ENCODE results near the gene FZD2. TPM values are rescaled to one million over a fixed set of nuclear protein-coding genes. Genes with fewer than 3 reads are reported as not detected.

FZD2 gene
- polyA plus RNA-seq, 2 of the 4 experiments (the other 2 are of a cell fraction): 25.8 to 54.9 TPM

DNA sequence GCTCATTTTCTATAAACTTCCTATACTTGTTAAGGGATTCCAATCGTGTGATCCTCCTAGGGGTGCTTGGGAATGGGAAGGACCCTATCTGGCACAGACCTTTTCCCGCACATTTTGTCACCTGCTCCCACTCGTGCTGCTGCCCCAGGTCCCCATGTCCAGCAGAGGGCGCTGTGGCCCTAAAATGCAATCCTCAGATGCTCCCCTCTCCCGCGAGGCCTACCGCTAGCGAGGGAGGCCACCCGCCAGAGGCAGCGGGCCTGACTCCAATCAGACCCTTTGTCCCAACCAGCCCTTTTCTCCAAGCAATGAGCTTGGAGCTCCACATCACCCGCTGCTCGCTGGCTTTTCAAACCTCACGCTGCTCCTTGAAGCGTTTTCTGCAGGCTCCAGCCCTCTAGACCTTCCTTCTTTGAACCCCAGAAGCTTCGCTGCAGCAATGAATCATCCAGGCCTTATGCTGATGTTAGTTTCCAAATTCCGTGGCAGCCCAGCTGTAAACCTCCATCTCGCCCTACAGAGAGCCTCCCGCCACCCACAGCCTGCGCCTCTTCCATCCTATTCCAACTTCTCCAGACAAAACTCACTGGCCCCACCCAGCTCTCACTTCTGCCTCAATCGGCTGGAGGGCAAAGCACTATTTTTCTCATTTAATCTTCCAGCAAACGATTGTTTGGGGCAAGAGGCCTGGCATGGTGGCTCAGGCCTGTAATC, 23.6 kb upstream of the FZD2 start:
- WGBS (ENCODE audit: missing lambda C conversion rate): 8% methylated on average over 21 of the region's 21 CpGs
- Histone ChIP-seq H3K4me3 (no peak overlapping the region), H3K9me3 (no peaks in the 10 kb centered on the region), H3K4me2 (peak overlapping the region; percentile 66), H3K27ac (peak overlapping the region; percentile 92 to 93), H3K4me1 (peaks cover 37% of the 10 kb centered on the region)
- TF ChIP-seq BHLHE40 (IDR thresholded peaks at IDR 0.05; ENCODE audit: low read depth, low read length) (0 out of 2 replicates have a peak, but pooled peaks have one; percentile 5), RFX5 (IDR thresholded peaks at IDR 0.05) (peak; percentile 65; the same call in 1 of the 2 replicates), CHD2 (IDR thresholded peaks at IDR 0.05; ENCODE audit: low read length, partially characterized antibody) (peak; percentile 51), HOXB13 (CRISPR knock-in tag; IDR thresholded peaks at IDR 0.05; ENCODE audit: low read depth) (no peak), JUN (IDR thresholded peaks at IDR 0.05) (peak; percentile 33 to 68; a peak in 2 of 5 replicates), RAD21 (conservative IDR thresholded peaks at IDR 0.05 in 1 of 2, IDR thresholded peaks at IDR 0.05 in 1 of 2) (peak; percentile 100), SMC3 (IDR thresholded peaks at IDR 0.05) (peak; percentile 100), KDM5A (IDR thresholded peaks at IDR 0.05) (no peak), CEBPB (IDR thresholded peaks at IDR 0.05) (no peak; a peak in 1 of 4 replicates), NPAS2 (CRISPR knock-in tag; IDR thresholded peaks at IDR 0.05; ENCODE audit: borderline replicate concordance) (peak; percentile 88), MAZ (IDR thresholded peaks at IDR 0.05; ENCODE audit: borderline replicate concordance, low read depth, low read length) (peak; percentile 76; the same call in 1 of the 2 replicates), POLR2A (IDR thresholded peaks at IDR 0.05; ENCODE audit: low read length) (no peak), HOXB5 (CRISPR knock-in tag; IDR thresholded peaks at IDR 0.05) (0 out of 2 replicates have a peak, but pooled peaks have one; percentile 46), ZNF302 (CRISPR knock-in tag; IDR thresholded peaks at IDR 0.05) (no peak), ZFP36 (IDR thresholded peaks at IDR 0.05; ENCODE audit: borderline replicate concordance, partially characterized antibody) (peak; percentile 33), FOSL2 (IDR thresholded peaks at IDR 0.05) (no peak), FOSL2 (CRISPR knock-in tag; IDR thresholded peaks at IDR 0.05) (peak; percentile 64)
- TF ChIP-seq, protein P1, sequence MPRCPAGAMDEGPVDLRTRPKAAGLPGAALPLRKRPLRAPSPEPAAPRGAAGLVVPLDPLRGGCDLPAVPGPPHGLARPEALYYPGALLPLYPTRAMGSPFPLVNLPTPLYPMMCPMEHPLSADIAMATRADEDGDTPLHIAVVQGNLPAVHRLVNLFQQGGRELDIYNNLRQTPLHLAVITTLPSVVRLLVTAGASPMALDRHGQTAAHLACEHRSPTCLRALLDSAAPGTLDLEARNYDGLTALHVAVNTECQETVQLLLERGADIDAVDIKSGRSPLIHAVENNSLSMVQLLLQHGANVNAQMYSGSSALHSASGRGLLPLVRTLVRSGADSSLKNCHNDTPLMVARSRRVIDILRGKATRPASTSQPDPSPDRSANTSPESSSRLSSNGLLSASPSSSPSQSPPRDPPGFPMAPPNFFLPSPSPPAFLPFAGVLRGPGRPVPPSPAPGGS (IDR thresholded peaks at IDR 0.05): 0 out of 3 replicates have a peak, but pooled peaks have one; percentile 26
- TF ChIP-seq, protein P2, sequence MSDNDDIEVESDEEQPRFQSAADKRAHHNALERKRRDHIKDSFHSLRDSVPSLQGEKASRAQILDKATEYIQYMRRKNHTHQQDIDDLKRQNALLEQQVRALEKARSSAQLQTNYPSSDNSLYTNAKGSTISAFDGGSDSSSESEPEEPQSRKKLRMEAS (IDR thresholded peaks at IDR 0.05): peak; percentile 95
- TF ChIP-seq, protein P3, sequence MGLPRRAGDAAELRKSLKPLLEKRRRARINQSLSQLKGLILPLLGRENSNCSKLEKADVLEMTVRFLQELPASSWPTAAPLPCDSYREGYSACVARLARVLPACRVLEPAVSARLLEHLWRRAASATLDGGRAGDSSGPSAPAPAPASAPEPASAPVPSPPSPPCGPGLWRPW (IDR thresholded peaks at IDR 0.05): no peak
- TF ChIP-seq, protein P4, sequence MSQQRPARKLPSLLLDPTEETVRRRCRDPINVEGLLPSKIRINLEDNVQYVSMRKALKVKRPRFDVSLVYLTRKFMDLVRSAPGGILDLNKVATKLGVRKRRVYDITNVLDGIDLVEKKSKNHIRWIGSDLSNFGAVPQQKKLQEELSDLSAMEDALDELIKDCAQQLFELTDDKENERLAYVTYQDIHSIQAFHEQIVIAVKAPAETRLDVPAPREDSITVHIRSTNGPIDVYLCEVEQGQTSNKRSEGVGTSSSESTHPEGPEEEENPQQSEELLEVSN (IDR thresholded peaks at IDR 0.05; ENCODE audit: borderline replicate concordance, low read depth): peak; percentile 91
- TF ChIP-seq, protein P5, sequence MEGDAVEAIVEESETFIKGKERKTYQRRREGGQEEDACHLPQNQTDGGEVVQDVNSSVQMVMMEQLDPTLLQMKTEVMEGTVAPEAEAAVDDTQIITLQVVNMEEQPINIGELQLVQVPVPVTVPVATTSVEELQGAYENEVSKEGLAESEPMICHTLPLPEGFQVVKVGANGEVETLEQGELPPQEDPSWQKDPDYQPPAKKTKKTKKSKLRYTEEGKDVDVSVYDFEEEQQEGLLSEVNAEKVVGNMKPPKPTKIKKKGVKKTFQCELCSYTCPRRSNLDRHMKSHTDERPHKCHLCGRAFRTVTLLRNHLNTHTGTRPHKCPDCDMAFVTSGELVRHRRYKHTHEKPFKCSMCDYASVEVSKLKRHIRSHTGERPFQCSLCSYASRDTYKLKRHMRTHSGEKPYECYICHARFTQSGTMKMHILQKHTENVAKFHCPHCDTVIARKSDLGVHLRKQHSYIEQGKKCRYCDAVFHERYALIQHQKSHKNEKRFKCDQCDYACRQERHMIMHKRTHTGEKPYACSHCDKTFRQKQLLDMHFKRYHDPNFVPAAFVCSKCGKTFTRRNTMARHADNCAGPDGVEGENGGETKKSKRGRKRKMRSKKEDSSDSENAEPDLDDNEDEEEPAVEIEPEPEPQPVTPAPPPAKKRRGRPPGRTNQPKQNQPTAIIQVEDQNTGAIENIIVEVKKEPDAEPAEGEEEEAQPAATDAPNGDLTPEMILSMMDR (IDR thresholded peaks at IDR 0.05): peak; percentile 99
- TF ChIP-seq, protein P6, sequence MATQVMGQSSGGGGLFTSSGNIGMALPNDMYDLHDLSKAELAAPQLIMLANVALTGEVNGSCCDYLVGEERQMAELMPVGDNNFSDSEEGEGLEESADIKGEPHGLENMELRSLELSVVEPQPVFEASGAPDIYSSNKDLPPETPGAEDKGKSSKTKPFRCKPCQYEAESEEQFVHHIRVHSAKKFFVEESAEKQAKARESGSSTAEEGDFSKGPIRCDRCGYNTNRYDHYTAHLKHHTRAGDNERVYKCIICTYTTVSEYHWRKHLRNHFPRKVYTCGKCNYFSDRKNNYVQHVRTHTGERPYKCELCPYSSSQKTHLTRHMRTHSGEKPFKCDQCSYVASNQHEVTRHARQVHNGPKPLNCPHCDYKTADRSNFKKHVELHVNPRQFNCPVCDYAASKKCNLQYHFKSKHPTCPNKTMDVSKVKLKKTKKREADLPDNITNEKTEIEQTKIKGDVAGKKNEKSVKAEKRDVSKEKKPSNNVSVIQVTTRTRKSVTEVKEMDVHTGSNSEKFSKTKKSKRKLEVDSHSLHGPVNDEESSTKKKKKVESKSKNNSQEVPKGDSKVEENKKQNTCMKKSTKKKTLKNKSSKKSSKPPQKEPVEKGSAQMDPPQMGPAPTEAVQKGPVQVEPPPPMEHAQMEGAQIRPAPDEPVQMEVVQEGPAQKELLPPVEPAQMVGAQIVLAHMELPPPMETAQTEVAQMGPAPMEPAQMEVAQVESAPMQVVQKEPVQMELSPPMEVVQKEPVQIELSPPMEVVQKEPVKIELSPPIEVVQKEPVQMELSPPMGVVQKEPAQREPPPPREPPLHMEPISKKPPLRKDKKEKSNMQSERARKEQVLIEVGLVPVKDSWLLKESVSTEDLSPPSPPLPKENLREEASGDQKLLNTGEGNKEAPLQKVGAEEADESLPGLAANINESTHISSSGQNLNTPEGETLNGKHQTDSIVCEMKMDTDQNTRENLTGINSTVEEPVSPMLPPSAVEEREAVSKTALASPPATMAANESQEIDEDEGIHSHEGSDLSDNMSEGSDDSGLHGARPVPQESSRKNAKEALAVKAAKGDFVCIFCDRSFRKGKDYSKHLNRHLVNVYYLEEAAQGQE (IDR thresholded peaks at IDR 0.05): no peak
- ATAC-seq (peak; percentile 91 to 95), FAIRE-seq (peak; percentile 94), DNase-seq (ENCODE audit: low read depth in 1 of 2, low spot score in 1 of 2) (peak; percentile 93 to 99)
- CTCF ChIA-PET: interaction anchor here (0.5 to 11.1 kb wide), 69 partner anchors 11 to 450 kb away, joined by 3 to 324 read pairs (median 6); partner anchors contain the start of genes CCDC43, FAM171A2, FZD2 and GPATCH8
- POLR2A ChIA-PET: interaction anchor here (0.6 to 5.2 kb wide), 6 partner anchors 10 to 75 kb away, joined by 3 to 41 read pairs (median 6); partner anchors contain the start of gene FZD2

Data from A549 (cell line).